MCF 10A (cell line): Measurements from ENCODE around the gene HBG2. TPM values are rescaled to one million over a fixed set of nuclear protein-coding genes. Genes with fewer than 3 reads are reported as not detected.

Experiments
- BruUV-seq: library from RNA; stranded (reverse); fragments of 400-500 nt; replicated peaks from 2 replicates; lab custom pipeline; 2021; lab: Mats Ljungman, UMichigan
- CTCF ChIA-PET: fragments of 300-600 bp; sonication (Branson Sonifier 250); formaldehyde crosslinking; extraction: SDS; loops from one replicate; lab custom pipeline; 2021; ENCODE audit warnings: antibody characterized with exemption, inconsistent platforms; lab: Yijun Ruan, JAX
- POLR2A ChIA-PET: fragments of 300-600, 350-650 bp; sonication (Branson Sonifier 250); formaldehyde crosslinking; extraction: SDS; loops from one replicate; lab custom pipeline; 2020; ENCODE audit warnings: antibody characterized with exemption, inconsistent platforms; lab: Yijun Ruan, JAX
- DNase-seq: peaks from one replicate; pipeline ENCODE4 v3.0.0-alpha.2; 2018; ENCODE audit not compliant: unreplicated experiment
- H3K27ac Mint-ChIP-seq: one replicate; pipeline ENCODE4 v1.8.0; 2022; ENCODE audit warnings: mild to moderate bottlenecking, low read depth, mixed read lengths; ENCODE audit not compliant: unreplicated experiment
- H3K27me3 Mint-ChIP-seq: one replicate; pipeline ENCODE4 v1.8.0; 2022; ENCODE audit warnings: mixed read lengths; ENCODE audit not compliant: insufficient read depth, unreplicated experiment
- H3K36me3 Mint-ChIP-seq: one replicate; pipeline ENCODE4 v1.8.0; 2022; ENCODE audit warnings: mild to moderate bottlenecking, moderate library complexity, mixed read lengths; ENCODE audit not compliant: insufficient read depth, unreplicated experiment
- H3K4me1 Mint-ChIP-seq: one replicate; pipeline ENCODE4 v1.8.0; 2022; ENCODE audit warnings: mixed read lengths; ENCODE audit not compliant: insufficient read depth, unreplicated experiment
- H3K4me3 Mint-ChIP-seq: one replicate; pipeline ENCODE4 v1.8.0; 2022; ENCODE audit warnings: mild to moderate bottlenecking, moderate library complexity, mixed read lengths; ENCODE audit not compliant: unreplicated experiment
- H3K9me3 Mint-ChIP-seq: one replicate; pipeline ENCODE4 v1.8.0; 2022; ENCODE audit warnings: mixed read lengths; ENCODE audit not compliant: unreplicated experiment
- intact Hi-C: fragments of 100-400 bp; cut with micrococcal nuclease; formaldehyde crosslinking; loops from 2 replicates; pipeline ENCODE4 v1.14.1; 2022
- total RNA-seq: library from RNA; stranded (reverse); gene quantifications from 2 replicates; pipeline ENCODE4 v1.2.3, GENCODE V29; 2022
- TF ChIP-seq, protein P1 (sequence below): fragments of 200-600 bp; IDR thresholded peaks from one replicate; pipeline ENCODE4 v1.8.0; 2022; ENCODE audit warnings: antibody characterized with exemption, mild to moderate bottlenecking; ENCODE audit not compliant: unreplicated experiment

The HBG2 gene
- total RNA-seq, 1 experiment from 2014 or later = not detected

DNA sequence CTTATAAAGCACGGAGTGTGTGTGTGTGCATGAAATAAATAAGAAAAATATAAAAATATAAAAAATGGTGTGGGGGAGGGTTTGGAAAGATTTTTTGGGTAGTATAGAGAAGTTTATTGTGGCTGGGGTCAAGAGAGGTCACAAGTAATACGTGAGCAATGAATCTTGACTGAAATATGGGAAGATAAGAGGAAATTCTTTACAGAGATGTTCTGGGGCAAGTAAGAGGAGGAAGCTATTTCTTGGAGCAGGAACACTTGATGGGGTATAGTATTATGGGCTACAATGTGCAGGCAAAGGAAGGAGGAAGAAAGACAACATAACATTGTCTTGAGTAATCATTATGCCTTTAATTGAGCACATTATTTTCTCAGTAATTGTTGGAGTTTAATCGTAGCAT lies 22.4 kb downstream of the HBG2 start:
- POLR2A ChIA-PET = no interaction called here
- H3K4me3 Mint-ChIP-seq = no peak overlapping the region
- no peak overlapping the region for H3K27ac Mint-ChIP-seq
- TF ChIP-seq, protein P1, sequence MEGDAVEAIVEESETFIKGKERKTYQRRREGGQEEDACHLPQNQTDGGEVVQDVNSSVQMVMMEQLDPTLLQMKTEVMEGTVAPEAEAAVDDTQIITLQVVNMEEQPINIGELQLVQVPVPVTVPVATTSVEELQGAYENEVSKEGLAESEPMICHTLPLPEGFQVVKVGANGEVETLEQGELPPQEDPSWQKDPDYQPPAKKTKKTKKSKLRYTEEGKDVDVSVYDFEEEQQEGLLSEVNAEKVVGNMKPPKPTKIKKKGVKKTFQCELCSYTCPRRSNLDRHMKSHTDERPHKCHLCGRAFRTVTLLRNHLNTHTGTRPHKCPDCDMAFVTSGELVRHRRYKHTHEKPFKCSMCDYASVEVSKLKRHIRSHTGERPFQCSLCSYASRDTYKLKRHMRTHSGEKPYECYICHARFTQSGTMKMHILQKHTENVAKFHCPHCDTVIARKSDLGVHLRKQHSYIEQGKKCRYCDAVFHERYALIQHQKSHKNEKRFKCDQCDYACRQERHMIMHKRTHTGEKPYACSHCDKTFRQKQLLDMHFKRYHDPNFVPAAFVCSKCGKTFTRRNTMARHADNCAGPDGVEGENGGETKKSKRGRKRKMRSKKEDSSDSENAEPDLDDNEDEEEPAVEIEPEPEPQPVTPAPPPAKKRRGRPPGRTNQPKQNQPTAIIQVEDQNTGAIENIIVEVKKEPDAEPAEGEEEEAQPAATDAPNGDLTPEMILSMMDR = no peak
- CTCF ChIA-PET = no interaction called here
- H3K27me3 Mint-ChIP-seq = no peaks in the 10 kb centered on the region
- H3K36me3 Mint-ChIP-seq = no peaks in the 10 kb centered on the region
- H3K4me1 Mint-ChIP-seq = no peaks in the 10 kb centered on the region
- H3K9me3 Mint-ChIP-seq = no peaks in the 10 kb centered on the region
- no TSS peak for BruUV-seq
- intact Hi-C loops = no loop called here
- DNase-seq = no peak

DNA sequence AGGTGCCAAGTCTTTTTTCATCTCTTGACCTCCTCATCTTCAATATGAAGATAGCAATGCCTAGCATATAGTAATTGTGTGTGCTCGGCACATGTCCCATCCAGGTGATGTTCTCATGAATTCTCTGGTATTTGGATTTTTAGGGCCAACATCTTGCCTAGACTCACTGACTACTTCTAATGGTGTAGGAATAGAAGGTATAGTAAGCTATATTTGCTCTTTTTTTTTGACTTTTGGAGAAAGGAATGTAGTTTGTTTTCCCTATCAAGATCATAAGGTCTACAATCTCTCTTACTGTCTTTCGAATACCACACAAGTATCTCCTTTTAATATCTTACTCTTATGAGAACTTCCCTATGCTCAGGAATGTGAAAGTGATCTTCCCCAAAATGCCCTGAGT lies 23.5 kb downstream of the HBG2 start:
- H3K4me3 Mint-ChIP-seq = no peak overlapping the region
- no TSS peak for BruUV-seq
- H3K27me3 Mint-ChIP-seq = no peaks in the 10 kb centered on the region
- no peaks in the 10 kb centered on the region for H3K9me3 Mint-ChIP-seq
- no peak overlapping the region for H3K27ac Mint-ChIP-seq
- H3K4me1 Mint-ChIP-seq = peaks cover 6% of the 10 kb centered on the region
- intact Hi-C loops = no loop called here
- DNase-seq = no peak
- H3K36me3 Mint-ChIP-seq = no peaks in the 10 kb centered on the region
- ChIA-PET POLR2A (no interaction called here), CTCF (interaction anchor here (0.6 to 1.0 kb wide), 2 partner anchors 106 to 358 kb away, joined by 3 read pairs; no protein-coding TSS in a partner anchor)
- TF ChIP-seq, protein P1 = no peak

DNA sequence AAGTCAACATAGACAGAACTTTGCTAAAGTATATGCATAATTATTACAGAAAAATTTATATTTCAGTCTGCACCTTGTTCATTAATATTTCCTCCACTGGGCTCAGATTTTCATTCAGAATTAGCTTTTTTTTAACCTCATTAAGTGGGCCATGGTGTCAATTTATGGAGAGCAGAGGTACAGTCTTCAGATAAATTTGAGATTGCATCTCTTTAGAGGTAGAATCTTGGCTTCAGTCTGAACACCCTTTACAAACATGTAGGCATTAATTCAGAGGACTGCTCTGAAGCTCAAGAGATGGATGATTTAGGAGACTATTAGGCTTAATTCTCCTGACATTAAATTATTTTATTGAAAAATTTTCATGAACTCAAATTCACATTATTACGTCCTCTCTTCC lies 24.3 kb downstream of the HBG2 start:
- BruUV-seq = no TSS peak
- no peaks in the 10 kb centered on the region for H3K9me3 Mint-ChIP-seq
- TF ChIP-seq, protein P1 = no peak
- H3K4me1 Mint-ChIP-seq = peaks cover 6% of the 10 kb centered on the region
- H3K4me3 Mint-ChIP-seq = no peak overlapping the region
- no peak for DNase-seq
- intact Hi-C loops = no loop called here
- POLR2A ChIA-PET = no interaction called here
- CTCF ChIA-PET = interaction anchor here (0.7 to 1.1 kb wide), 3 partner anchors 49 to 178 kb away, joined by 3 read pairs; no protein-coding TSS in a partner anchor
- no peak overlapping the region for H3K27ac Mint-ChIP-seq
- H3K36me3 Mint-ChIP-seq = no peaks in the 10 kb centered on the region
- peaks cover under 1% of the 10 kb centered on the region for H3K27me3 Mint-ChIP-seq

DNA sequence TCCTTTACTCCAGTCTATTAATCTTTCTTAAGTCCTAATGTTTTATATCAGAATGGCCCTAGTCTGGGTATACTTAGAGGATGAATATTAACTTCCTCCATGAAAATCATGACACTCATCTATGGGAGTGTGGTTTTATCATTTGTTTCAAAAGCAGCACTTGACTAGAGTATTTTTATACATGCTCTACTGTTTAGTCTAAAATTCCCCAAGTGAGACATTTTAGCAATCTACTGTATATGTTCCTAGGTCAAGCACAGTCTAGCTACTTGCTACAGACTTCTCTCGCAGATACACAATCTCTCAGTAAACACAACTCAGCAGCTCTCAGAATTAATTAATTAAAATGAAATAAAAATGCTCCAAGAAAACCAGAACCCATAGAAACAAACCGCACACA lies 24.8 kb downstream of the HBG2 start:
- ChIA-PET POLR2A (no interaction called here), CTCF (interaction anchor here (0.7 to 1.1 kb wide), 2 partner anchors 50 to 179 kb away, joined by 3 read pairs; no protein-coding TSS in a partner anchor)
- no peak overlapping the region for H3K4me3 Mint-ChIP-seq
- no peaks in the 10 kb centered on the region for H3K9me3 Mint-ChIP-seq
- no peak overlapping the region for H3K27ac Mint-ChIP-seq
- peaks cover 5% of the 10 kb centered on the region for H3K27me3 Mint-ChIP-seq
- no TSS peak for BruUV-seq
- peaks cover 6% of the 10 kb centered on the region for H3K4me1 Mint-ChIP-seq
- H3K36me3 Mint-ChIP-seq = no peaks in the 10 kb centered on the region
- intact Hi-C loops = no loop called here
- TF ChIP-seq, protein P1 = no peak
- DNase-seq = no peak
